HepG2 (cell line): ENCODE measurements around the gene DGCR6L. TPM values are rescaled to one million over a fixed set of nuclear protein-coding genes. Genes with fewer than 3 reads are reported as not detected.
"Not testable (repeated sequence)": the region's sequence is repeated elsewhere in the genome, so short reads cannot be mapped to it uniquely, and the experiment has no call there.

Source experiments
- ATAC-seq: fragments of 200-7000 bp; cut with Tn5 transposase; 3 replicates; pipeline ENCODE4 v1.9.1; 2020; ENCODE audit warnings: mild to moderate bottlenecking, moderate library complexity
- BruUV-seq: library from RNA; stranded (reverse); fragments of 400-500 nt; replicated peaks from 2 replicates; lab custom pipeline; 2021; lab: Mats Ljungman, UMichigan
- CTCF ChIA-PET: fragments of 300-600 bp; formaldehyde crosslinking; extraction: SDS; loops from one replicate; lab custom pipeline; 2021; ENCODE audit warnings: low total read pairs, inconsistent platforms, low intra/inter-chr PET ratio; lab: Yijun Ruan, JAX
- POLR2A ChIA-PET: fragments of 350-600 bp; sonication (Branson Sonifier 250); formaldehyde crosslinking; loops from one replicate; lab custom pipeline; 2020; ENCODE audit warnings: antibody characterized with exemption, inconsistent platforms; lab: Yijun Ruan, JAX
- DNase-seq: peaks from one replicate; pipeline ENCODE4 v3.0.0-alpha.2; 2015; ENCODE audit warnings: low spot score
- FAIRE-seq: peaks from 3 replicates; lab custom pipeline; 2011; peaks lifted over from hg19 to GRCh38; lab: Jason Lieb, UNC
- H2AFZ ChIP-seq: one replicate; pipeline ENCODE4 v1.6.1; 2011; ENCODE audit warnings: low read length, inconsistent platforms
- H3K27ac ChIP-seq: fragments of 300-600 bp; 3 replicates; pipeline ENCODE4 v1.8.0; 2011; ENCODE audit warnings: mixed run types, mild to moderate bottlenecking, mixed read lengths, low read length, inconsistent platforms; ENCODE audit not compliant: insufficient read depth; ENCODE audit errors: extremely low read length
- H3K27me3 ChIP-seq, 2 experiments: fragments of 200-600 bp in 1 of 2; 2 replicates in 1 of 2; 3 replicates in 1 of 2; pipeline versions ENCODE4 v1.6.0 to v1.8.0; 2011; ENCODE audit warnings: low read length in 2 of 2, mild to moderate bottlenecking in 2 of 2, moderate library complexity in 2 of 2, inconsistent platforms in 1 of 2; ENCODE audit not compliant: insufficient read depth in 2 of 2, control insufficient read depth in 1 of 2
- H3K36me3 ChIP-seq, 2 experiments: fragments of 200-600 bp in 1 of 2; replicated peaks in 1 of 2; 2 replicates in 1 of 2; 3 replicates in 1 of 2; pipeline versions ENCODE4 v1.5.1 to v1.8.0; 2011; ENCODE audit warnings: low read length in 2 of 2, inconsistent platforms in 1 of 2; ENCODE audit not compliant: insufficient read depth in 2 of 2, control insufficient read depth in 1 of 2
- H3K4me1 ChIP-seq: 2 replicates; pipeline ENCODE4 v1.5.1; 2012; ENCODE audit warnings: low read length, inconsistent platforms; ENCODE audit not compliant: insufficient read depth
- H3K4me2 ChIP-seq: 2 replicates; pipeline ENCODE4 v1.6.0; 2011; ENCODE audit warnings: low read depth, low read length, inconsistent platforms
- H3K4me3 ChIP-seq, 3 experiments: fragments of 200-600 bp in 1 of 3; sonication (generic), shearing (Covaris generic) in 1 of 3; replicated peaks in 1 of 3; 2 replicates each; pipeline ENCODE4 v1.5.1; 2011 to 2016; ENCODE audit warnings: low read length in 3 of 3, inconsistent platforms in 2 of 3, low read depth in 2 of 3, mild to moderate bottlenecking in 2 of 3, control low read depth in 1 of 3, mixed read lengths in 1 of 3; ENCODE audit not compliant: insufficient read depth in 1 of 3
- H3K79me2 ChIP-seq: one replicate; pipeline ENCODE4 v1.6.1; 2011; ENCODE audit warnings: low read length, inconsistent platforms; ENCODE audit not compliant: insufficient read depth
- H3K9ac ChIP-seq: 2 replicates; pipeline ENCODE4 v1.6.0; 2011; ENCODE audit warnings: mild to moderate bottlenecking, low read depth, low read length, inconsistent platforms; ENCODE audit not compliant: insufficient read depth
- H3K9me3 ChIP-seq: 2 replicates; pipeline ENCODE4 v1.5.1; 2012; ENCODE audit warnings: mild to moderate bottlenecking, low read length
- H4K20me1 ChIP-seq: 2 replicates; pipeline ENCODE4 v1.6.0; 2011; ENCODE audit warnings: inconsistent platforms, mild to moderate bottlenecking, low read length, moderate library complexity; ENCODE audit not compliant: insufficient read depth
- CENPX ChIP-seq: sonication (generic); formaldehyde crosslinking; IDR thresholded peaks from 2 replicates; pipeline ENCODE4 v1.9.0; 2021; ENCODE audit warnings: mild to moderate bottlenecking, missing genetic modification reagents, moderate library complexity
- CREM ChIP-seq, 2 experiments: sonication (generic) in 1 of 2; formaldehyde crosslinking in 1 of 2; IDR thresholded peaks; 2 replicates each; pipeline versions ENCODE4 v1.4.0 to v1.6.1; 2016 to 2020; ENCODE audit warnings: antibody characterized with exemption in 1 of 2, mild to moderate bottlenecking in 1 of 2, missing genetic modification reagents in 1 of 2
- HDAC2 ChIP-seq: sonication (generic); formaldehyde crosslinking; IDR thresholded peaks from 2 replicates; pipeline ENCODE4 v1.4.0; 2020; ENCODE audit warnings: missing genetic modification reagents
- HOXA9 ChIP-seq: sonication (generic); formaldehyde crosslinking; IDR thresholded peaks from 2 replicates; pipeline ENCODE4 v1.8.1; 2022; ENCODE audit warnings: missing genetic modification reagents, mild to moderate bottlenecking, moderate library complexity, borderline replicate concordance
- SIX1 ChIP-seq: sonication (generic); formaldehyde crosslinking; IDR thresholded peaks from 2 replicates; pipeline ENCODE4 v1.4.0; 2020; ENCODE audit warnings: missing genetic modification reagents, borderline replicate concordance
- ZBTB49 ChIP-seq: sonication (generic); formaldehyde crosslinking; IDR thresholded peaks from 2 replicates; pipeline ENCODE4 v1.4.0; 2020; ENCODE audit warnings: missing genetic modification reagents, borderline replicate concordance
- ZNF552 ChIP-seq: sonication (generic); formaldehyde crosslinking; IDR thresholded peaks from 2 replicates; pipeline ENCODE4 v1.9.0; 2022; ENCODE audit warnings: missing genetic modification reagents, mild to moderate bottlenecking, borderline replicate concordance
- WGBS: methylation state at CpG from one replicate; pipeline ENCODE4 v1.1.6; 2017; ENCODE audit warnings: low lambda C conversion rate; 5-methylcytosine and 5-hydroxymethylcytosine counted together
- in situ Hi-C: cut with HindIII; loops from 2 replicates; pipeline ENCODE4 v1.10.0; 2017; ENCODE audit warnings: low pct_unique_long_range_greater_than_20kb; ENCODE audit not compliant: extremely low pct_ligation_motif_present
- intact Hi-C: fragments of 100-400 bp; cut with micrococcal nuclease; formaldehyde crosslinking; loops from one replicate; pipeline ENCODE4 v1.10.0; 2022; ENCODE audit not compliant: unreplicated experiment
- polyA plus RNA-seq, 8 experiments: library from polyadenylated mRNA; depleted of rRNA in 3 of 8; stranded (reverse) in 7 of 8; unstranded in 1 of 8; fragments of >200 nt; fragmentation: Illumina TruSeq in 4 of 8; extraction: Trizol in 4 of 8; gene quantifications; 2 replicates each; pipeline versions ENCODE4 v1.2.1 to v1.2.3, GENCODE V29; 2011 to 2016; ENCODE audit warnings: low read depth in 4 of 8, missing spikeins in 1 of 8, mixed read lengths in 1 of 8; ENCODE audit not compliant: insufficient read depth in 1 of 8
- total RNA-seq, 5 experiments: library from RNA; depleted of rRNA; stranded (reverse); fragments of >200 nt; fragmentation: Illumina TruSeq; extraction: Trizol; gene quantifications; 2 replicates each; pipeline ENCODE4 v1.2.3, GENCODE V29; 2016; ENCODE audit warnings: low read depth in 1 of 5

DGCR6L gene
- total and polyA plus RNA-seq, 2 of the 13 experiments (the other 11 are each of a cell fraction or from before 2014, with no cell fraction given) = 17.5 to 35.3 TPM

- H3K9me3 ChIP-seq, intact Hi-C loops, H3K27ac ChIP-seq, in situ Hi-C loops, H2AFZ ChIP-seq, FAIRE-seq, H3K9ac ChIP-seq, ATAC-seq, BruUV-seq, DNase-seq, H3K4me2 ChIP-seq, H3K36me3 ChIP-seq, CTCF ChIA-PET, H3K4me3 ChIP-seq, H3K79me2 ChIP-seq, H4K20me1 ChIP-seq, POLR2A ChIA-PET, H3K4me1 ChIP-seq: not testable (repeated sequence)
- peaks cover 0 to 14% of the 10 kb centered on the region in 2 experiments; a peak in 2 of 5 replicates for H3K27me3 ChIP-seq
- 20% methylated on average over 2 of the region's 21 CpGs for WGBS
Measured at GRCh38 chr22:20306646-20307447, 13.0 kb downstream of the DGCR6L start.

GRCh38 chr22:20305894-20306645, 13.8 kb downstream of the DGCR6L start:
- Histone ChIP-seq H3K4me2 (no peak overlapping the region), H2AFZ (no peak overlapping the region), H3K36me3 (no peaks in the 10 kb centered on the region), H3K79me2 (no peaks in the 10 kb centered on the region), H4K20me1 (no peaks in the 10 kb centered on the region), H3K27me3 (peaks cover 1 to 19% of the 10 kb centered on the region in 2 experiments; a peak in 4 of 5 replicates), H3K4me1 (no peaks in the 10 kb centered on the region), H3K9ac (no peak overlapping the region), H3K9me3 (no peaks in the 10 kb centered on the region), H3K27ac (no peak overlapping the region), H3K4me3 (no peak overlapping the region)
- no TSS peak for BruUV-seq
- CTCF ChIA-PET = no interaction called here
- POLR2A ChIA-PET = no interaction called here
- TF ChIP-seq HDAC2 (CRISPR knock-in tag) (no peak), ZBTB49 (no peak), CREM (IDR thresholded peaks at IDR 0.05) (no peak), CREM (CRISPR knock-in tag; IDR thresholded peaks at IDR 0.05) (no peak), SIX1 (CRISPR knock-in tag) (no peak), ZNF552 (CRISPR knock-in tag) (no peak), CENPX (no peak), HOXA9 (CRISPR knock-in tag) (no peak)
- in situ Hi-C loops = no loop called here
- no CpG with 5 or more reads among the region's 21 CpGs for WGBS
- DNase-seq = no peak
- intact Hi-C loops = no loop called here
- FAIRE-seq = no peak
- ATAC-seq = no peak
